ENCODE data around the gene NDUFA1.

The NDUFA1 gene

DNA sequence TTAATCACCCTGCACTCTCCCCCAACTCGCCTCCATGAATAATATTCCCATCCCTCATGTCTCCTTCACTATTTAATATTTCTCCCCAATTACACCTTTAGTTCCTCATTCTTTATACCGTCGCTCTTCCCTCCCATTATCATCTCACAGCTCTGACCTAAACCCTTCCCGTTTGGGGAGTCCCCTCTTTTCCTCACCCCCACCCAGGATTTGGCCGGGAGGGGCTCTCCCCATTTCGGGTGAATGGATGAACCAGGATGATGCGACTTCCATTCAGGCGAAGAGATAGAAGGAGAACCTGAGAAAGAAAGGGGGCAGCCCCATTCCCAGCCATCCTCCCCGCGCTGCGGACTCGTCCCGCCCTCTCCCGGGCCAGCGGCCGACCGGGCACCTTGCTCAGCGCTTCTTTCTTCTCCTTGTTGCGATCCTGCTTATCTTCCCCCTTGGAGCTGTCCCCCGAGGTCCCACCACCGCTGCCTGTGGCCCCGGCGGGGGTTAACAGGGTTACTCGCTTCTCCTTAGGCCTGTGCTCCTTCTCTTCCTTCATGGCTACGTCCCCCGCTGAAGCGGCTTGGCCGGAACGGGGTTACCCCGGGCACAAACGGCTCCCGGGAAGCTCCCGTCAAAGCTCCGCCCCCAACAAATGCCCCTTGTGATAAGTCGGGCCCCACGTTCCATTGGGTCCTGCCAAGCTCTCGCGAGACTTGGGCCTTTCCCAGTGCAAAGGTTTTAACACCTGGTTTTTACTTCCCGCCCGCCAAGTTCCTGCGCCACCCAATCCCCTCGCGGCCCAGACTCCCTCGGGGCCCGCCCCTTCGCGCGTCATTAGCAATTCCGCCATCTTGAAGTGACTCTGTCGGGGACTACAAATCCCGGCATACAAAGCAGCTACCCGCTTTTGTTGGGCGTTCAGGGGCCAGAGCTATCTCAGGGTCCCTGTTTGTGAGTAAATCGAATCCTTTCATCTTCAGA is 19.0 kb upstream of the NDUFA1 start, which contains the start of gene UPF3B:
TSS of gene UPF3B (minus strand) at position 582 of the 972 bp plus-strand sequence. CDS start at position 547, 35 bp downstream.
- DNase-seq, result peak; percentile 97
- H3K4me3 ChIP-seq (ENCODE audit: low read depth, low read length), result peak within 1 kb of the TSS; percentile 89
- H3K27ac ChIP-seq, result peak within 1 kb of the TSS; percentile 96
- H3K9me3 ChIP-seq (ENCODE audit: severe bottlenecking), result no peaks in the 10 kb centered on the region
- H3K27me3 ChIP-seq (ENCODE audit: insufficient read depth, low read depth, severe bottlenecking), result peaks cover 22% of the 10 kb centered on the region
- TF ChIP-seq, protein P1, sequence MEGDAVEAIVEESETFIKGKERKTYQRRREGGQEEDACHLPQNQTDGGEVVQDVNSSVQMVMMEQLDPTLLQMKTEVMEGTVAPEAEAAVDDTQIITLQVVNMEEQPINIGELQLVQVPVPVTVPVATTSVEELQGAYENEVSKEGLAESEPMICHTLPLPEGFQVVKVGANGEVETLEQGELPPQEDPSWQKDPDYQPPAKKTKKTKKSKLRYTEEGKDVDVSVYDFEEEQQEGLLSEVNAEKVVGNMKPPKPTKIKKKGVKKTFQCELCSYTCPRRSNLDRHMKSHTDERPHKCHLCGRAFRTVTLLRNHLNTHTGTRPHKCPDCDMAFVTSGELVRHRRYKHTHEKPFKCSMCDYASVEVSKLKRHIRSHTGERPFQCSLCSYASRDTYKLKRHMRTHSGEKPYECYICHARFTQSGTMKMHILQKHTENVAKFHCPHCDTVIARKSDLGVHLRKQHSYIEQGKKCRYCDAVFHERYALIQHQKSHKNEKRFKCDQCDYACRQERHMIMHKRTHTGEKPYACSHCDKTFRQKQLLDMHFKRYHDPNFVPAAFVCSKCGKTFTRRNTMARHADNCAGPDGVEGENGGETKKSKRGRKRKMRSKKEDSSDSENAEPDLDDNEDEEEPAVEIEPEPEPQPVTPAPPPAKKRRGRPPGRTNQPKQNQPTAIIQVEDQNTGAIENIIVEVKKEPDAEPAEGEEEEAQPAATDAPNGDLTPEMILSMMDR (IDR thresholded peaks at IDR 0.05; ENCODE audit: low read depth, low read length), result no peak
- H3K36me3 ChIP-seq, result peaks cover 22% of the 10 kb centered on the region

DNA sequence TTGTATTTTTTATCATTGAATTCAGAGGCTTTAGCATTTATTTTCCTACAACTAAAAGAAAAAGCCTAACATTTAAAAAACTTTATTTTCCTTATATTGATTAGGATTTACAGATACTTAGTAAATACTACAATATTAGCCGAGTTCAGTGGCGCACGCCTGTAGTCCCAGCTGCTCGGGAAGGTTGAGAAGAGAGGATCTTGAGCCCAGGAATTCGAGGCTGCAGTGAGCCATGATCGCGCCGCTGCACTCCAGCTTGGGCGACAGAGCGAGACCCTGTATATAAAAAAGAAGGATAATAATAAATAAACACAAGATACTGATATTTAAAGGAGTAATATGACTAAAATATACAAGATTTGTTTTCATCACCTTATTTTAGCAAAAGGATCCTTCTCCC is 18.2 kb upstream of the NDUFA1 start:
- peak; percentile 8 for DNase-seq
- TF ChIP-seq, protein P1 (IDR thresholded peaks at IDR 0.05; ENCODE audit: low read depth, low read length), result no peak
- peaks cover 20% of the 10 kb centered on the region for H3K36me3 ChIP-seq
- peak overlapping the region; percentile 71 for H3K27ac ChIP-seq
- H3K9me3 ChIP-seq (ENCODE audit: severe bottlenecking), result no peaks in the 10 kb centered on the region
- H3K4me3 ChIP-seq (ENCODE audit: low read depth, low read length), result peak overlapping the region; percentile 59
- H3K27me3 ChIP-seq (ENCODE audit: insufficient read depth, low read depth, severe bottlenecking), result peaks cover 22% of the 10 kb centered on the region

DNA sequence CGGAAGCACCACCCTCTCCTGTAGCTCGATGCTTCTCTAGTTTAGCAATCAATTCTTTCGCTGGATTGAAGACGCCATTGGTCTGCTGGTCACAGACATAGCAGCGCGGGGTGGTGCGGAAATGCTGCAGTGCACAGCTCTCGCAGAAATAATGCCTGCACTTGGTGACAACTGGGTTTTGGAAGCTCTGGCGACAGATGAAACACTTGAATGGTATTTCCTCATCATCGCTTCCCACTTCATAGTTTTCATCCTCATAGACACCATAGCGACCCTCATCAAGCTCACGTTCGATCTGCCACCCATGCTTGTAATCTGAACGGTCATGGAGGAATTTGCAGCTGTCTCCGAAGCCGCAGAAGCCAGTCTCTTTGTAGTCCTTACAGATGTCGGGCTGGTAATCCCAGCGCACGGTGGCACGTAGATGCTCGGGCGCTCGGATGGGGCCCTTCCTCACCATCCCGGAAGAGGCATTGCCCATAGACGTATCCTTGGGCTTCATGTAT is 953 bp upstream of the NDUFA1 start:
- TF ChIP-seq, protein P1 (IDR thresholded peaks at IDR 0.05; ENCODE audit: low read depth, low read length), result no peak
- Histone ChIP-seq H3K36me3 (0 out of 2 replicates have a peak, but pooled peaks cover 3% of the 10 kb centered on the region), H3K27me3 (ENCODE audit: insufficient read depth, low read depth, severe bottlenecking) (peaks cover 2% of the 10 kb centered on the region), H3K9me3 (ENCODE audit: severe bottlenecking) (no peaks in the 10 kb centered on the region), H3K4me3 (ENCODE audit: low read depth, low read length) (peak overlapping the region; percentile 70), H3K27ac (peak overlapping the region; percentile 85)
- DNase-seq, result no peak

DNA sequence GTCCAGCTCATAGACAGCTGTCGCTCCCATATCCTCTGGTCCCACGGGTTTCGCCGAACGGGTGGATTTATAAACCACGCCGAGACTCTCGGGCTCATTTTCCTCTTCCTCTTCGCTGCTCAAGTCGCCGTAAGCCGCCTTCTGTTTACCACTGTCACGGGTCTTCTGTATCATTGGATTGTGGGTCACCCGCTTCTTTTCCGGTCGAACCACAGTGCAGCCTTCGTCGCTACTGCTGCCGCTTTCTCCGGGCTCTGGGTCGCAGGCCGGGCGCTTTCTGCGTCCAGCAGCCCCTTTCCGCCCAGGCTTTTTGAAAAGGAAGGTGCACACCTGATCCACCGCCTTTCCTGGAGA is 410 bp upstream of the NDUFA1 start:
- Histone ChIP-seq H3K4me3 (ENCODE audit: low read depth, low read length) (peak overlapping the region; percentile 70), H3K9me3 (ENCODE audit: severe bottlenecking) (no peaks in the 10 kb centered on the region), H3K36me3 (0 out of 2 replicates have a peak, but pooled peaks cover 3% of the 10 kb centered on the region), H3K27me3 (ENCODE audit: insufficient read depth, low read depth, severe bottlenecking) (peaks cover 2% of the 10 kb centered on the region), H3K27ac (peak overlapping the region; percentile 85)
- DNase-seq, result no peak
- TF ChIP-seq, protein P1 (IDR thresholded peaks at IDR 0.05; ENCODE audit: low read depth, low read length), result no peak

DNA sequence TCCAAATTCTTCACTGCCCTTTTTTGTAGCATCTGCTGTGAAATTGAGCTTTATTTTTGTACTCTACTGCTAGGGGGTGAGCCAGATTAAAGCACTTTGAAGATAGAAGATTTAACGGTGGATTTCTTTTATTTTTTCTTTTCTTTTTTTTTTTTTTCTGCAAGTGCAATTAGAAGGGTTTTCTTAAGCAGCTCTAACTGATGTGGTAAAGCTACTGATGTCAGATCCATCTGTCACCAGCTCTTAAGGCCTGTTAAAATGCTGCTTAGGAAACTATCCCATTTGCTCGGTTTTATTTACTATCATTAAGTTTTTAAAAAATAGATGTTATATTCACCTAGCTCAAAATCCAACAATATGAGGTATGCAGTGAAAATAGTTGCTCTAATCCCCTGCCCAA is 7.1 kb downstream of the NDUFA1 start:
- 0 out of 2 replicates have a peak, but pooled peaks cover 3% of the 10 kb centered on the region for H3K36me3 ChIP-seq
- no peak overlapping the region for H3K4me3 ChIP-seq (ENCODE audit: low read depth, low read length)
- TF ChIP-seq, protein P1 (IDR thresholded peaks at IDR 0.05; ENCODE audit: low read depth, low read length), result no peak
- no peak for DNase-seq
- no peak overlapping the region for H3K27ac ChIP-seq
- no peaks in the 10 kb centered on the region for H3K9me3 ChIP-seq (ENCODE audit: severe bottlenecking)
- H3K27me3 ChIP-seq (ENCODE audit: insufficient read depth, low read depth, severe bottlenecking), result no peaks in the 10 kb centered on the region

Measured in WERI-Rb-1 (cell line).